SK-N-SH (cell line): ENCODE data around the gene HAVCR1. TPM values are rescaled to one million over a fixed set of nuclear protein-coding genes. Genes with fewer than 3 reads are reported as not detected.

Experiments used
- CTCF ChIA-PET: fragments of 300-600, 350-600 bp; formaldehyde crosslinking; extraction: SDS; loops from one replicate; lab custom pipeline; 2021; lab: Yijun Ruan, JAX
- POLR2A ChIA-PET: fragments of 350-600 bp; sonication (Branson Sonifier 250); formaldehyde crosslinking; extraction: SDS; loops from one replicate; lab custom pipeline; 2020; ENCODE audit warnings: antibody characterized with exemption, inconsistent platforms; lab: Yijun Ruan, JAX
- DNase-seq: peaks from one replicate; pipeline ENCODE4 v3.0.0; 2012
- H2AFZ ChIP-seq: fragments of 200-600 bp; sonication (generic); 2 replicates; pipeline ENCODE4 v1.8.1; 2016; ENCODE audit warnings: antibody characterized with exemption, mild to moderate bottlenecking, low read depth
- H3F3A ChIP-seq: fragments of 200-600 bp; sonication (generic); replicated peaks from 2 replicates; pipeline ENCODE3; 2016; ENCODE audit warnings: antibody characterized with exemption, mild to moderate bottlenecking; ENCODE audit not compliant: insufficient read depth
- H3K27ac ChIP-seq, 2 experiments: fragments of 200-500 bp in 1 of 2; fragments of 200-600 bp in 1 of 2; sonication (Bioruptor generic) in 1 of 2; sonication (generic), shearing (Covaris generic) in 1 of 2; 2 replicates each; pipeline versions ENCODE4 v1.5.1 to v1.6.1; 2014 to 2016; ENCODE audit warnings: low read depth in 2 of 2, inconsistent platforms in 1 of 2, low read length in 1 of 2, mild to moderate bottlenecking in 1 of 2, mixed read lengths in 1 of 2
- H3K27me3 ChIP-seq: fragments of 200-600 bp; sonication (generic), shearing (Covaris generic); 2 replicates; pipeline ENCODE4 v1.6.1; 2016; ENCODE audit warnings: mixed run types; ENCODE audit not compliant: insufficient read depth
- H3K36me3 ChIP-seq, 2 experiments: fragments of 200-500 bp in 1 of 2; fragments of 200-600 bp in 1 of 2; sonication (Bioruptor generic) in 1 of 2; sonication (generic) in 1 of 2; replicated peaks in 1 of 2; 2 replicates each; pipeline versions ENCODE3 to v1.5.1; 2014 to 2016; ENCODE audit warnings: low read length in 1 of 2, mild to moderate bottlenecking in 1 of 2; ENCODE audit not compliant: insufficient read depth in 2 of 2, control insufficient read depth in 1 of 2
- H3K4me1 ChIP-seq, 2 experiments: fragments of 200-500 bp in 1 of 2; fragments of 200-600 bp in 1 of 2; sonication (Bioruptor generic) in 1 of 2; sonication (generic), shearing (Covaris generic) in 1 of 2; 2 replicates each; pipeline versions ENCODE4 v1.5.1 to v1.6.1; 2014 to 2016; ENCODE audit warnings: low read depth in 1 of 2, low read length in 1 of 2, mixed run types in 1 of 2; ENCODE audit not compliant: insufficient read depth in 2 of 2, control insufficient read depth in 1 of 2
- H3K4me2 ChIP-seq: fragments of 200-600 bp; sonication (generic), shearing (Covaris generic); 2 replicates; pipeline ENCODE4 v1.6.1; 2017; ENCODE audit warnings: mixed run types
- H3K4me3 ChIP-seq, 2 experiments: fragments of 200-500 bp in 1 of 2; fragments of 200-600 bp in 1 of 2; sonication (Bioruptor generic) in 1 of 2; sonication (generic), shearing (Covaris generic) in 1 of 2; 2 replicates each; pipeline versions ENCODE4 v1.5.1 to v1.8.1; 2014 to 2016; ENCODE audit warnings: low read depth in 2 of 2, inconsistent platforms in 1 of 2, low read length in 1 of 2, mild to moderate bottlenecking in 1 of 2, mixed read lengths in 1 of 2, moderate library complexity in 1 of 2
- H3K79me2 ChIP-seq: fragments of 200-600 bp; sonication (generic); 2 replicates; pipeline ENCODE4 v1.8.1; 2017; ENCODE audit warnings: mild to moderate bottlenecking; ENCODE audit not compliant: insufficient read depth
- H3K9ac ChIP-seq: fragments of 200-600 bp; sonication (generic); 2 replicates; pipeline ENCODE4 v1.6.1; 2017; ENCODE audit warnings: mixed run types
- H3K9me2 ChIP-seq: fragments of 200-600 bp; sonication (generic); 2 replicates; pipeline ENCODE4 v1.6.1; 2017; ENCODE audit warnings: mixed run types
- H3K9me3 ChIP-seq: fragments of 200-600 bp; sonication (generic); 2 replicates; pipeline ENCODE4 v1.6.1; 2017; ENCODE audit warnings: mixed run types, mild to moderate bottlenecking, moderate library complexity
- H4K20me1 ChIP-seq: fragments of 200-600 bp; sonication (generic); 2 replicates; pipeline ENCODE4 v1.6.1; 2017; ENCODE audit warnings: mild to moderate bottlenecking, mixed run types; ENCODE audit not compliant: insufficient read depth
- ELF1 ChIP-seq: IDR thresholded peaks from 2 replicates; pipeline ENCODE4 v1.4.0; 2012
- FOSL2 ChIP-seq: IDR thresholded peaks from 2 replicates; pipeline ENCODE4 v1.4.0; 2012; ENCODE audit warnings: low read depth, mild to moderate bottlenecking, moderate library complexity, borderline replicate concordance
- FOXJ3 ChIP-seq: sonication (generic); formaldehyde crosslinking; IDR thresholded peaks from 2 replicates; pipeline ENCODE4 v1.5.1; 2020; ENCODE audit warnings: mild to moderate bottlenecking, missing genetic modification reagents
- FOXM1 ChIP-seq: IDR thresholded peaks from 2 replicates; pipeline ENCODE4 v1.4.0; 2012; ENCODE audit warnings: low read depth, mild to moderate bottlenecking
- GABPA ChIP-seq: IDR thresholded peaks from 2 replicates; pipeline ENCODE4 v1.4.0; 2012; ENCODE audit warnings: low read depth, mild to moderate bottlenecking
- IRF3 ChIP-seq: fragments of 150-350 bp; IDR thresholded peaks from 2 replicates; pipeline ENCODE4 v1.6.1; 2016; ENCODE audit warnings: mild to moderate bottlenecking, low read depth, low read length
- JUND ChIP-seq: IDR thresholded peaks from 2 replicates; pipeline ENCODE4 v1.4.0; 2012
- MAX ChIP-seq: IDR thresholded peaks from 2 replicates; pipeline ENCODE4 v1.4.0; 2012; ENCODE audit warnings: low read depth
- NRF1 ChIP-seq: IDR thresholded peaks from 2 replicates; pipeline ENCODE4 v1.6.1; 2012; ENCODE audit warnings: low read depth, mild to moderate bottlenecking, low read length
- POLR2AphosphoS5 ChIP-seq: IDR thresholded peaks from 2 replicates; pipeline ENCODE4 v1.6.1; 2012; ENCODE audit warnings: low read depth, low read length
- RCOR1 ChIP-seq: fragments of 150-350 bp; IDR thresholded peaks from 2 replicates; pipeline ENCODE4 v1.6.1; 2017; ENCODE audit warnings: antibody characterized with exemption, low read length
- RXRA ChIP-seq: IDR thresholded peaks from 2 replicates; pipeline ENCODE4 v1.4.0; 2012; ENCODE audit warnings: low read depth, mild to moderate bottlenecking, borderline replicate concordance
- SMC3 ChIP-seq: IDR thresholded peaks from 2 replicates; pipeline ENCODE4 v1.6.1; 2012; ENCODE audit warnings: low read depth, low read length, improper control_type of control experiment
- USF1 ChIP-seq: IDR thresholded peaks from 2 replicates; pipeline ENCODE4 v1.4.0; 2012; ENCODE audit warnings: low read depth, borderline replicate concordance
- USF2 ChIP-seq: fragments of 150-350 bp; IDR thresholded peaks from 2 replicates; pipeline ENCODE4 v1.6.1; 2017; ENCODE audit warnings: antibody characterized with exemption, low read length, low read depth, borderline replicate concordance
- YY1 ChIP-seq: IDR thresholded peaks from 2 replicates; pipeline ENCODE4 v1.4.0; 2012; ENCODE audit warnings: low read depth, mild to moderate bottlenecking
- WGBS: methylation state at CpG from one replicate; pipeline ENCODE4 v1.1.6; 2017; ENCODE audit warnings: low lambda C conversion rate; 5-methylcytosine and 5-hydroxymethylcytosine counted together
- polyA plus RNA-seq, 3 experiments: library from polyadenylated mRNA; depleted of rRNA; stranded (reverse); fragments of >200 nt; gene quantifications; 2 replicates each; pipeline ENCODE4 v1.2.3, GENCODE V29; 2012

Gene HAVCR1
- polyA plus RNA-seq, 1 of the 3 experiments (the other 2 are of a cell fraction): not detected

DNA sequence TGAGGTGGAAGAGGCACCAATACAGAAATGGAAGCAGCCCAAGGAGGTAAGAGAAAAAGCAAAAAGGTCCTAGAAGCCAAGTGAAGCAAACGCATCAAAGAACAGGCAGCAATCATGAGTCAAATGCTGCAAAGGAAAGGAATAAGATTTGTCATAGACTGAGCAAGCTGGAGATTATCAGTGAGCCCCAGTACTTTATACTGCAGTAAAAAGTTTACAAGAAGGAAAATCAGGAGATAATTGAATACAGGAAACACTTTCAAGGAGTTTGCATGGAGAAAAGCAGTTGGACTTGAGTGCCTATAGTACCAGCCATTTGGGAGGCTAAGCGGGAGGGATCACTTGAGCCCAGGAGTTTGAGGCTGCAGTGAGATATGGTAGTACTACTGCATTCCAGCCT is 7.2 kb upstream of the HAVCR1 start:
- DNase-seq: no peak
- Histone ChIP-seq H3K36me3 (no peaks in the 10 kb centered on the region), H3K9me2 (no peaks in the 10 kb centered on the region), H4K20me1 (no peaks in the 10 kb centered on the region), H3K9ac (no peak overlapping the region), H3K4me2 (no peak overlapping the region), H3K27me3 (no peaks in the 10 kb centered on the region), H3K9me3 (no peaks in the 10 kb centered on the region), H3K4me3 (no peak overlapping the region), H2AFZ (no peak overlapping the region), H3K4me1 (no peaks in the 10 kb centered on the region), H3F3A (no peaks in the 10 kb centered on the region), H3K79me2 (no peaks in the 10 kb centered on the region), H3K27ac (no peak overlapping the region)
- WGBS: 70% methylated on average over 2 of the region's 2 CpGs
- TF ChIP-seq NRF1: no peak
- TF ChIP-seq RCOR1: no peak
- no peak for TF ChIP-seq POLR2AphosphoS5
- TF ChIP-seq FOSL2: no peak
- TF ChIP-seq SMC3: no peak
- TF ChIP-seq GABPA: no peak
- TF ChIP-seq YY1: no peak
- TF ChIP-seq MAX: no peak
- no peak for TF ChIP-seq FOXJ3 (CRISPR knock-in tag)
- TF ChIP-seq RXRA: no peak
- no peak for TF ChIP-seq USF1
- no peak for TF ChIP-seq FOXM1
- TF ChIP-seq ELF1: no peak
- no peak for TF ChIP-seq USF2
- no peak for TF ChIP-seq JUND
- TF ChIP-seq IRF3: no peak
- CTCF ChIA-PET: no interaction called here
- POLR2A ChIA-PET: no interaction called here

DNA sequence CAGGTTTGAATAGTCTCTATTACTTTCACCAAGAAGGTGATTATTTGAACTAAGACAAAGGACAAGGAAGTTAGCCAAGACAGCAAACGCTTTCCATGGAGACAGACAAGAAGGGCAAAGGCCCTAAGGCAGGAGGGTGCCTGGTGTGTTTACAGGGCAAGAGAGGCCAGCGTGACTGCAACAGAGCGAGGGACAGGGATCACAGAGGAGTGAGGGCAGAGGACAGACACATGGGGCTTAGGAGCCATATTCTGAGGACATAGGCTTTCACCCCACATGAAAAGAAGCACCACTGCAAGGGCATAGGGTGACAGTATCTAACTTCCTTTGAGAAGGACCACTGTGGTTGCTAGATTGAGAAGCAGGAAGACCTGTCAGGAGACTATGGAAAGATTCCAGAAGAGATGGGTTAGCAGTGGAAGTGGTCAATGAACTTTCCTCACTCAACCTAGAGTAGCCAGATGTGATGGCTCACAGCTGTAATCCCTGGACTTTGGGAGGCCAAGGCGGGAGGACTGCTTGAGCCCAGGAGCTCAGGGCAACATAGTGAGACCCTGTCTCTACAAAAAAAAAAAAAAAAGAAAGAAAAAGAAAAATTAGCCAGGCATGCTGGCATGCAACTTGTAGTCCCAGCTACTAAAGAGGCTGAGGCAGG is 5.0 kb upstream of the HAVCR1 start:
- CTCF ChIA-PET: no interaction called here
- no peak overlapping the region for H3K4me2 ChIP-seq
- no peaks in the 10 kb centered on the region for H4K20me1 ChIP-seq
- POLR2A ChIA-PET: no interaction called here
- no peak overlapping the region for H3K9ac ChIP-seq
- no peaks in the 10 kb centered on the region for H3F3A ChIP-seq
- no peaks in the 10 kb centered on the region for H3K36me3 ChIP-seq
- no peak for DNase-seq
- H3K4me3 ChIP-seq: no peak overlapping the region
- no peaks in the 10 kb centered on the region for H3K9me2 ChIP-seq
- H3K79me2 ChIP-seq: no peaks in the 10 kb centered on the region
- TF ChIP-seq USF2: no peak
- WGBS: 29% methylated on average over 4 of the region's 4 CpGs
- H3K27ac ChIP-seq: no peak overlapping the region
- no peaks in the 10 kb centered on the region for H3K4me1 ChIP-seq
- no peaks in the 10 kb centered on the region for H3K9me3 ChIP-seq
- H3K27me3 ChIP-seq: no peaks in the 10 kb centered on the region
- H2AFZ ChIP-seq: no peak overlapping the region
